ENCODE results near the gene RAB11FIP4. TPM values are rescaled to one million over a fixed set of nuclear protein-coding genes. Genes with fewer than 3 reads are reported as not detected.

RAB11FIP4 gene
- total RNA-seq, 1 experiment from 2014 or later, result 15.1 TPM

DNA sequence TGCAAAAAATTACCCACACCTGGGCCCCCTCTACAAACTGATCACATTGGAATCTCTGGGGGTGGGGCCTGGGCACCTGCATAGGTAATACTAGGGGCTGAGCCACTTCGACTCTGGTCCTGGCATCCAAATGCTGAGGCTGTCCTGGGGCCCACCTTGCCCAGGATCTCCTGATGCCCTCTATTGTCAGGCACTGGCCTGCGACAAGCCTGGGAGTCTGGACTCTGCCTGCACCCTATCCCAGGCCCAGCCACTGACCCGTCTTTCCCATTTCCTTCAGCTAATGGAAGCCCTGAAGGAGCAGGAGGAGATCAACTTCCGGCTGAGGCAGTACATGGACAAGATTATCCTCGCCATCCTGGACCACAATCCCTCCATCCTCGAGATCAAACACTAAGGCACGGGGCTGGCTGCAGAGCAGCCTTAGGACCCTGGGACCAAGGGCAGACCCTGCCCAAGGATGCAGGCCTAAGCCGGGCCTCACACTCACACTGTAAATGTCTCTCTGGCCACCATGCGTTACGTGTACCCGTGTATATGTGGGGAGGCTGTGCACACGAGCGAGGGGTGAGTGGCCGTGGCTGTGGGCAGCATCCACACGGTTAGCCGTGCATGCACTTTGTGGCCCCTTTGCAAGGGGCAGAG, 140.0 kb downstream of the RAB11FIP4 start:
- intact Hi-C loops (cut with micrococcal nuclease), result no loop called here
- Histone ChIP-seq H3K36me3 (ENCODE audit: control insufficient read depth in 1 of 2, insufficient read depth in 2 of 2, low read length in 2 of 2) (no peaks in the 10 kb centered on the region), H3K4me1 (ENCODE audit: control insufficient read depth in 1 of 2, insufficient read depth in 2 of 2, low read length in 2 of 2) (peaks cover 16 to 18% of the 10 kb centered on the region in 2 experiments), H3K4me2 (ENCODE audit: low read length) (no peak overlapping the region), H3K27me3 (ENCODE audit: insufficient read depth, low read length) (no peaks in the 10 kb centered on the region), H3K9me3 (ENCODE audit: control insufficient read depth in 1 of 2, insufficient read depth in 1 of 2, low read depth in 1 of 2, low read length in 2 of 2) (no peaks in the 10 kb centered on the region), H3K27ac (ENCODE audit: low read depth, low read length) (no peak overlapping the region), H3K4me3 (replicated peaks in 1 of 2; ENCODE audit: low read depth in 1 of 2, low read length in 2 of 2) (no peak overlapping the region), H3K9ac (ENCODE audit: low read length) (no peak overlapping the region), H4K20me1 (ENCODE audit: insufficient read depth) (no peaks in the 10 kb centered on the region), H3K79me2 (ENCODE audit: insufficient read depth, low read length) (no peaks in the 10 kb centered on the region), H3K9me2 (ENCODE audit: insufficient read depth) (no peaks in the 10 kb centered on the region), H2AFZ (ENCODE audit: low read depth, low read length, poor library complexity, severe bottlenecking) (no peak overlapping the region)
- no peak for ATAC-seq
- RAD21 ChIA-PET (ENCODE audit: low non-redundant PET in 1 of 2, low total read pairs in 2 of 2, uncharacterized antibody in 2 of 2, unreplicated experiment in 2 of 2), result no interaction called here
- CTCF ChIA-PET, result no interaction called here
- TF ChIP-seq POLR2AphosphoS5 (IDR thresholded peaks at IDR 0.05; ENCODE audit: low read depth, low read length) (no peak), POLR2A (IDR thresholded peaks at IDR 0.05; ENCODE audit: borderline replicate concordance, extremely low read depth, insufficient read depth, insufficient read length) (no peak), ZFX (IDR thresholded peaks at IDR 0.05) (no peak), YY1 (IDR thresholded peaks at IDR 0.05; ENCODE audit: extremely low read depth, insufficient replicate concordance, low read depth, low read length) (no peak), SRF (IDR thresholded peaks at IDR 0.05; ENCODE audit: low read depth) (no peak), CEBPB (IDR thresholded peaks at IDR 0.05; ENCODE audit: low read depth) (no peak), TCF7L2 (IDR thresholded peaks at IDR 0.05; ENCODE audit: borderline replicate concordance, extremely low read depth, insufficient read depth, insufficient read length) (no peak), ELF1 (IDR thresholded peaks at IDR 0.05; ENCODE audit: borderline replicate concordance, low read depth) (no peak)
- TF ChIP-seq, protein P1, sequence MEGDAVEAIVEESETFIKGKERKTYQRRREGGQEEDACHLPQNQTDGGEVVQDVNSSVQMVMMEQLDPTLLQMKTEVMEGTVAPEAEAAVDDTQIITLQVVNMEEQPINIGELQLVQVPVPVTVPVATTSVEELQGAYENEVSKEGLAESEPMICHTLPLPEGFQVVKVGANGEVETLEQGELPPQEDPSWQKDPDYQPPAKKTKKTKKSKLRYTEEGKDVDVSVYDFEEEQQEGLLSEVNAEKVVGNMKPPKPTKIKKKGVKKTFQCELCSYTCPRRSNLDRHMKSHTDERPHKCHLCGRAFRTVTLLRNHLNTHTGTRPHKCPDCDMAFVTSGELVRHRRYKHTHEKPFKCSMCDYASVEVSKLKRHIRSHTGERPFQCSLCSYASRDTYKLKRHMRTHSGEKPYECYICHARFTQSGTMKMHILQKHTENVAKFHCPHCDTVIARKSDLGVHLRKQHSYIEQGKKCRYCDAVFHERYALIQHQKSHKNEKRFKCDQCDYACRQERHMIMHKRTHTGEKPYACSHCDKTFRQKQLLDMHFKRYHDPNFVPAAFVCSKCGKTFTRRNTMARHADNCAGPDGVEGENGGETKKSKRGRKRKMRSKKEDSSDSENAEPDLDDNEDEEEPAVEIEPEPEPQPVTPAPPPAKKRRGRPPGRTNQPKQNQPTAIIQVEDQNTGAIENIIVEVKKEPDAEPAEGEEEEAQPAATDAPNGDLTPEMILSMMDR (IDR thresholded peaks at IDR 0.05 in 2 of 3, conservative IDR thresholded peaks at IDR 0.05 in 1 of 3; ENCODE audit: borderline replicate concordance in 1 of 3, insufficient read depth in 1 of 3, low read depth in 2 of 3, low read length in 2 of 3), result no peak
- no TSS peak for BruUV-seq (replicated peaks)
- DNase-seq (ENCODE audit: low read depth, low spot score), result no peak
- POLR2A ChIA-PET, result no interaction called here

Measured in HCT116 (cell line).